GM06990 (cell line): Measurements from ENCODE around the gene NDUFA13.

Source experiments
- DNase-seq: peaks from one replicate; pipeline ENCODE4 v3.0.0-alpha.2; 2011; ENCODE audit not compliant: insufficient read length; ENCODE audit errors: extremely low read depth
- H3K27me3 ChIP-seq: replicated peaks from 2 replicates; pipeline ENCODE4 v1.6.0; 2011; ENCODE audit warnings: low read length; ENCODE audit not compliant: control insufficient read depth, insufficient read depth
- H3K36me3 ChIP-seq: 2 replicates; pipeline ENCODE4 v1.5.1; 2011; ENCODE audit warnings: low read length; ENCODE audit not compliant: control insufficient read depth, insufficient read depth
- H3K4me3 ChIP-seq: replicated peaks from 2 replicates; pipeline ENCODE4 v1.5.1; 2011; ENCODE audit warnings: low read depth, mild to moderate bottlenecking, control low read depth, low read length
- TF ChIP-seq, protein P1 (sequence below): IDR thresholded peaks from 2 replicates; pipeline ENCODE4 v1.5.1; 2011; ENCODE audit warnings: low read length, control low read depth, mild to moderate bottlenecking, inconsistent platforms; ENCODE audit not compliant: insufficient read depth, poor library complexity, severe bottlenecking

NDUFA13 gene

DNA sequence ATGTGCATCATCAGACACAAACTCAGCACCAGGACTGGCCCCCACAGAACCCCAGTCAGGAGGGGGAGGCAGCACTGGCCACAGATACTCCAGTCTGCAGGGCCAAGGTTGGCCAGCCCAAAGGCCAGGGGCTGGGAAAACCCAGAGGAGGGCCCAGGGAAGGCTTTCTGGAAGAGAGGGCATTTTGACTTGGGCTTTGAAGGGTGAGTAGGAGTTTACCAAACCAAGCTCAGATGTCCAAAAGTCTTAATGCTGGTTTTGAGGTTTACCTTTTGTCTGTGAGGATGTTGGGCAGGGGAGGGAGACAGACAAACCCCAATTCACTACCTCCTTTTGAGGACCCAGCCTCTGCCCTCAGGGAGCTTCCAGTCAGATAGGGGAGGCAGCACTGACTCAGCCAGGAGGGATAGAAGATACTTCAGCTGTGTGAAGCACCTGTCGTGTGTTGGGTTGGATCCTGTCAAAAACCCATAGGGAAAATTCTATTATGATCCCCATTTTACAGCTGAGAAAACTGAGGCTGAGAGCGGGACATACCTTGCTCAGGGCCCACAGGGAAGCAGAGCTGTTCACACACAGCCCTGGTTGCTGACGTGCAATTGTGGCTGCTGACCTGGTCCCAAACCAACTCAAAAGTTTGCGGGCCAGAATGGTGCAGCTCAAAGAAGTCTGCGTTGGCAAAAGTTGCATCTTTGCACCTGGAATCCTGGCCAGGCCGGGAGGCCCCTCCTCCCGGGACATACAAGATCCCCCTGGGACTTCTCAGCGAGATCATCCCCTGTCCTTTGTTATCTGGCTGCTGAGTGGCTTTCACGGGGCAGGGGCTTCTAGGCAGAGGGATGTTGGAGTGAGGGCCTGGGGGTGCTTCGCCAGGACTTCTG is 35.2 kb downstream of the NDUFA13 start:
- Histone ChIP-seq H3K36me3 (no peaks in the 10 kb centered on the region), H3K27me3 (no peaks in the 10 kb centered on the region), H3K4me3 (no peak overlapping the region)
- DNase-seq: no peak
- TF ChIP-seq, protein P1, sequence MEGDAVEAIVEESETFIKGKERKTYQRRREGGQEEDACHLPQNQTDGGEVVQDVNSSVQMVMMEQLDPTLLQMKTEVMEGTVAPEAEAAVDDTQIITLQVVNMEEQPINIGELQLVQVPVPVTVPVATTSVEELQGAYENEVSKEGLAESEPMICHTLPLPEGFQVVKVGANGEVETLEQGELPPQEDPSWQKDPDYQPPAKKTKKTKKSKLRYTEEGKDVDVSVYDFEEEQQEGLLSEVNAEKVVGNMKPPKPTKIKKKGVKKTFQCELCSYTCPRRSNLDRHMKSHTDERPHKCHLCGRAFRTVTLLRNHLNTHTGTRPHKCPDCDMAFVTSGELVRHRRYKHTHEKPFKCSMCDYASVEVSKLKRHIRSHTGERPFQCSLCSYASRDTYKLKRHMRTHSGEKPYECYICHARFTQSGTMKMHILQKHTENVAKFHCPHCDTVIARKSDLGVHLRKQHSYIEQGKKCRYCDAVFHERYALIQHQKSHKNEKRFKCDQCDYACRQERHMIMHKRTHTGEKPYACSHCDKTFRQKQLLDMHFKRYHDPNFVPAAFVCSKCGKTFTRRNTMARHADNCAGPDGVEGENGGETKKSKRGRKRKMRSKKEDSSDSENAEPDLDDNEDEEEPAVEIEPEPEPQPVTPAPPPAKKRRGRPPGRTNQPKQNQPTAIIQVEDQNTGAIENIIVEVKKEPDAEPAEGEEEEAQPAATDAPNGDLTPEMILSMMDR: no peak

DNA sequence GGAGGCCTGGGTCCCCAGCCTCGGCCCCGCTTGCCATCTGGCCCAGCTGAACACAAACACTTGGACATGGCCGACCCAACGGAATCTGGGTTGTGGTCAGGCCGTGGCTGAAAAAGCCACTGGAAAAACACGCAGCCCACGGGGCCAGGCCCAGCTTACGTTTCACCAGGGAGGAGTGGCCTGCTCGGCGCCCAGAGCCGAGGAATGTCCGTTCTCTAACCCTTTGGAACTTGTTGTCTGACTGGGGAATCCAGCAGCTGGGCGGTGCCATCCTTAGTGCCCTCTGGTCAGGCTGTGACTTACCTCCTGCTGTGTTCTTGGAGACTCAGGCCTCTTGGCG is 35.8 kb downstream of the NDUFA13 start:
- TF ChIP-seq, protein P1: no peak
- no peak for DNase-seq
- Histone ChIP-seq H3K4me3 (no peak overlapping the region), H3K36me3 (no peaks in the 10 kb centered on the region), H3K27me3 (no peaks in the 10 kb centered on the region)

DNA sequence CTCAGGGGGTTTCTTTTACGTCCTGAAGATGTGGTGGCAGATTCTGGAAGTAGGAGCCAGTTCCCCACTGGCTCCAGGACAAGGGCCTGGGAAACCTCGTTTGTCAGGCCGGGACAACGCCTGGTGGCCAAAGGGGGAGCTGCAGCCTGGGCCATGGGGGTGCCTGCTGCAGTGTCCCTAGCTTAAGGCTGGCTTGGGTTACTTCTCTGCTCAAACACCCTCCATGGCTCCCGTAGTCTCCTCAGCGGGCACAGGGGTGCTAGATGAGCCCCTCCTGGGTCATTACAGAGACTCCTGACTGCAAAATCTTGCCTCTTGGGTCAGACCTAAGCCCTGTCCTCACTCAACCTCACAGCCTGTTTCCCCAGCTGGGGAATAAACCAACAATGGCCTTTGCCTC is 36.8 kb downstream of the NDUFA13 start:
- no peaks in the 10 kb centered on the region for H3K36me3 ChIP-seq
- DNase-seq: no peak
- TF ChIP-seq, protein P1: peak; percentile 63
- no peaks in the 10 kb centered on the region for H3K27me3 ChIP-seq
- H3K4me3 ChIP-seq: no peak overlapping the region

DNA sequence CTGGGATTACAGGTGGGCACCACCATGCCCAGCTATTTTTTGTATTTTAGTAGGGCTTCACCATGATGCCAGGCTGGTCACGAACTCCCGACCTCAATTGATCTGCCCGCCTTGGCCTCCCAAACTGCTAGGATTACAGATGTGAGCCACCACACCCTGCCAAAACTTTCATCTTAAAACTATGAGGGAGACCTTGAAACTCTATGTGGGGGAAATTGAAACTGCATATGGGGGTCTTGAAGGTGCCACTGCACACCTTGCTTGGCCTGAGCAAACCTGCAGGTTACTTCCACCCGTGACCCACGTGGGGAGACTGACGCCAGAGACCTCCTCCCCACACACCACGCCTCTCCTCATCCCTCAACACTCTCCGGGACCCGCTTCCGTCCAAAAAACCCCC is 37.6 kb downstream of the NDUFA13 start:
- Histone ChIP-seq H3K4me3 (no peak overlapping the region), H3K36me3 (no peaks in the 10 kb centered on the region; the same call in 1 of the 2 replicates), H3K27me3 (no peaks in the 10 kb centered on the region)
- TF ChIP-seq, protein P1: no peak
- DNase-seq: no peak

DNA sequence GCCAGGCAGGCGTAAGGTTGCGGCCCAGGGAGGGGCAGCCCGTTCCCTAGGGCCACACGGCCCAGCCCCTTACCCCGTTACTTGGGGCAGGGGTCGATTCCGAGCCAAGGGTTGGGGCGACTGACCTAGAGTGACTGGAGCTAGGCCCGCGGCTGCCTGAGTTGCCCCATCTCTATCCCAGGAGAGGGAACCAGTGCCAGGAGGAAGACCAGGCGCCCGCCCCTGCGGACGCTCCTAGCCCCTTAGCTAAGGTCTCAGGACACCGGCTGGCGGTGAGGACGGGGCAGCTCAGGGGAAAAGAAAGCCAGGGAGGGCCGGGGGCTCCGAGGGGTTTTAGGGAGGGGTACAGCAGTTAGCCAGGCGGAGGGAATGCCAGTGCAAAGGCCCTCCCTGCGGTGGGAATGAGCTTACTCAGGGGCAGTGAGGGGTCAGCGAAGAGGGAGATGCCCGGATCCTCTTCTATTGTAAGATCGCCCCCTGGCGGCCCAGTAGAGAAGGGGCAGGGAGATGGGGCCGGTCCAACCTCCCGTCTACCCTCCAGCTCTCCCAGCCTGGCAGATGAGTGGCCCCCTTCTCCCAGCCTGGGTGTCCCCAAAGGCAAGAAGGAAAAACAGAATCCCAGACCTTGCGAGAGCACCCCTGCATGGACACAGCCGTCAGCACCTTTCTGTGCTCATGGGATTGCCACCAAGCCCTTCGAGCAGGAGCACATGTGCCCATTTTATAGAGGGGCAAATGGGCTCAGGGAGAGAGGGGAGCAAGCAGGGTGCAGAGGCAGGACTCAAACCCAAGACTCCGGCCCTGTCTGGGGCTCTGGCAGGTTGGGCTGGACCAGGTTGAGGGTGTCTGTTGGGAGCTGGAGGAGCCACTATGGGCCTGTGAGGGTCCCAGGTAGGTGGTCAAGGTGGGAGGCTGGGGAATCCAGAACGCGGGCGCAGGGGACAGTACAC is 38.3 kb downstream of the NDUFA13 start:
- H3K27me3 ChIP-seq: no peaks in the 10 kb centered on the region
- no peak for DNase-seq
- H3K4me3 ChIP-seq: no peak overlapping the region
- TF ChIP-seq, protein P1: peak; percentile 86
- peaks cover 4% of the 10 kb centered on the region; the same call in 1 of the 2 replicates for H3K36me3 ChIP-seq
